GM06990 (cell line): ENCODE measurements around the gene PDE3B.
"Not testable (repeated sequence)": the region's sequence is repeated elsewhere in the genome, so short reads cannot be mapped to it uniquely, and the experiment has no call there.

Source experiments
- DNase-seq: peaks from one replicate; pipeline ENCODE4 v3.0.0-alpha.2; 2011; ENCODE audit not compliant: insufficient read length; ENCODE audit errors: extremely low read depth
- H3K27me3 ChIP-seq: replicated peaks from 2 replicates; pipeline ENCODE4 v1.6.0; 2011; ENCODE audit warnings: low read length; ENCODE audit not compliant: control insufficient read depth, insufficient read depth
- H3K36me3 ChIP-seq: 2 replicates; pipeline ENCODE4 v1.5.1; 2011; ENCODE audit warnings: low read length; ENCODE audit not compliant: control insufficient read depth, insufficient read depth
- H3K4me3 ChIP-seq: replicated peaks from 2 replicates; pipeline ENCODE4 v1.5.1; 2011; ENCODE audit warnings: low read depth, mild to moderate bottlenecking, control low read depth, low read length
- TF ChIP-seq, protein P1 (sequence below): IDR thresholded peaks from 2 replicates; pipeline ENCODE4 v1.5.1; 2011; ENCODE audit warnings: low read length, control low read depth, mild to moderate bottlenecking, inconsistent platforms; ENCODE audit not compliant: insufficient read depth, poor library complexity, severe bottlenecking

PDE3B gene

GRCh38 chr11:14882196-14882595 is 238.6 kb downstream of the PDE3B start:
- Histone ChIP-seq H3K27me3 (no peaks in the 10 kb centered on the region), H3K4me3 (no peak overlapping the region), H3K36me3 (no peaks in the 10 kb centered on the region)
- DNase-seq = no peak
- TF ChIP-seq, protein P1, sequence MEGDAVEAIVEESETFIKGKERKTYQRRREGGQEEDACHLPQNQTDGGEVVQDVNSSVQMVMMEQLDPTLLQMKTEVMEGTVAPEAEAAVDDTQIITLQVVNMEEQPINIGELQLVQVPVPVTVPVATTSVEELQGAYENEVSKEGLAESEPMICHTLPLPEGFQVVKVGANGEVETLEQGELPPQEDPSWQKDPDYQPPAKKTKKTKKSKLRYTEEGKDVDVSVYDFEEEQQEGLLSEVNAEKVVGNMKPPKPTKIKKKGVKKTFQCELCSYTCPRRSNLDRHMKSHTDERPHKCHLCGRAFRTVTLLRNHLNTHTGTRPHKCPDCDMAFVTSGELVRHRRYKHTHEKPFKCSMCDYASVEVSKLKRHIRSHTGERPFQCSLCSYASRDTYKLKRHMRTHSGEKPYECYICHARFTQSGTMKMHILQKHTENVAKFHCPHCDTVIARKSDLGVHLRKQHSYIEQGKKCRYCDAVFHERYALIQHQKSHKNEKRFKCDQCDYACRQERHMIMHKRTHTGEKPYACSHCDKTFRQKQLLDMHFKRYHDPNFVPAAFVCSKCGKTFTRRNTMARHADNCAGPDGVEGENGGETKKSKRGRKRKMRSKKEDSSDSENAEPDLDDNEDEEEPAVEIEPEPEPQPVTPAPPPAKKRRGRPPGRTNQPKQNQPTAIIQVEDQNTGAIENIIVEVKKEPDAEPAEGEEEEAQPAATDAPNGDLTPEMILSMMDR = no peak

GRCh38 chr11:14883683-14884082 is 240.1 kb downstream of the PDE3B start:
- not testable (repeated sequence) for DNase-seq, H3K4me3 ChIP-seq, H3K27me3 ChIP-seq, H3K36me3 ChIP-seq

DNA sequence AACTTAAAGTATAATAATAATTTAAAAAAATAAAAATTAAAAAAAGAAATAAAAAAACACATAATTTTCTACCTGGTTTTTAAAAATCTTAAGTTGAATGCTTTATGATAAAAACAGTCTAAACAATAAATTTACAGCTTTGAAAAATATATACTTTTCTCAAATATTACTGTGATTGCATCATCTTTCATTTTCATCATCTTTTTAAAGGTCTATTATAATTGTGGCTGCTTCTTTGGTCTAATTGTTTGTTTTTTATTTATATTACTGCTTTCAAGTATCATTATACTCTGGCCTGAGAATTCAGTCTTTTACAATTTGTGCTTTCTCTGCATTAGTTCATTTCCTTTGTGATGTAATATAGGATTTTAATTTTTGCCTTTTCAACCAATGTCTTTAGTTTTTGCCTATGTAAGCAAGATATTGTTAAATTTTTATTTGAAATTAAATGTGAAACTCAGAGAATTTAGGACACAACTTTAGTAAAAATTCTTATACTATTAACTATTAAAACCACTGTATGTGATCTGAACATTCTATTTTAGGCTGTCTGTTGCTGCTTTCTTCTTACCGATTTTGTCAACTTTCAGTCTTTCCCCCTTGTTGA is 241.2 kb downstream of the PDE3B start:
- no peak overlapping the region for H3K4me3 ChIP-seq
- no peaks in the 10 kb centered on the region for H3K27me3 ChIP-seq
- TF ChIP-seq, protein P1 = no peak
- DNase-seq = no peak
- H3K36me3 ChIP-seq = no peaks in the 10 kb centered on the region

DNA sequence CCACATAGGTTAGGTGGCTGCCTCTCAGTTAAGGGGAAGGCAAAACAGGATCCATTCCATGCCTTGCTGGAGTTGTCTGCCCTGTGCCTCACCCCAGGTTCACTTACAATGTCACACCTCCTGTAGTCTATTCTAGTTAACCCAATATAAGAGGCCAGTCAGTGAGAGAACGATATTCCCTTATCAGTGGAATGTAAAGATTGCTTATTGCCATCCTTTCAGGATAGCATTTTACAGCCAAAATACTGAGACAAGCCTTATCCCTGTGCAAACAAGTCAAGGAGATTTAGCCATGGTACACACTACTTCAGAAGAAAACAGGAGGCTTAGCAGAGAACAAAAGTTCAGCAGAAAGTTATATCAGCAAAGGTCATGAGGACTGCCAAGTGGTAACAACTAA is 242.9 kb downstream of the PDE3B start:
- H3K27me3 ChIP-seq = no peaks in the 10 kb centered on the region
- H3K4me3 ChIP-seq = no peak overlapping the region
- DNase-seq = no peak
- TF ChIP-seq, protein P1 = no peak
- no peaks in the 10 kb centered on the region for H3K36me3 ChIP-seq

GRCh38 chr11:14891143-14892035 is 247.8 kb downstream of the PDE3B start:
- Histone ChIP-seq H3K4me3 (peak overlapping the region; percentile 70), H3K27me3 (no peaks in the 10 kb centered on the region), H3K36me3 (no peaks in the 10 kb centered on the region)
- TF ChIP-seq, protein P1 = no peak
- DNase-seq = peak; percentile 92

GRCh38 chr11:14892036-14892556 is 248.5 kb downstream of the PDE3B start, which contains the start of gene CYP2R1:
Gene CYP2R1 (minus strand): TSS chr11:14892231. CDS start chr11:14892205, 26 bp downstream.
- DNase-seq = peak; percentile 91
- H3K27me3 ChIP-seq = no peaks in the 10 kb centered on the region
- H3K36me3 ChIP-seq = no peaks in the 10 kb centered on the region
- TF ChIP-seq, protein P1 = peak; percentile 17
- peak within 1 kb of the TSS; percentile 70 for H3K4me3 ChIP-seq
